K562 (cell line): ENCODE data around the gene PRUNE1. TPM values are rescaled to one million over a fixed set of nuclear protein-coding genes. Genes with fewer than 3 reads are reported as not detected.

ENCODE experiments used
- ATF1 ChIP-seq, 2 experiments: fragments of 450-650 bp in 1 of 2; IDR thresholded peaks; 2 replicates each; pipeline ENCODE4 v1.6.1; 2016; ENCODE audit warnings: missing compliant biosample characterization in 1 of 2, missing genetic modification characterization in 1 of 2
- CCNT2 ChIP-seq: IDR thresholded peaks from 2 replicates; pipeline ENCODE4 v1.6.1; 2011; ENCODE audit warnings: borderline replicate concordance, low read depth, mild to moderate bottlenecking, moderate library complexity, mixed read lengths, low read length; ENCODE audit not compliant: insufficient read length; ENCODE audit errors: extremely low read depth
- HCFC1 ChIP-seq: IDR thresholded peaks from 2 replicates; pipeline ENCODE4 v1.6.1; 2012; ENCODE audit warnings: low read depth, low read length, improper control_type of control experiment
- KAT7 ChIP-seq: sonication (generic); formaldehyde crosslinking; IDR thresholded peaks from 2 replicates; pipeline ENCODE4 v1.8.0; 2022; ENCODE audit warnings: missing genetic modification reagents, mild to moderate bottlenecking, borderline replicate concordance
- KDM5B ChIP-seq: fragments of 200-600 bp; sonication (generic); IDR thresholded peaks from 2 replicates; pipeline ENCODE4 v1.6.1; 2012; ENCODE audit warnings: low read depth, mild to moderate bottlenecking, moderate library complexity, low read length, control low read depth, inconsistent platforms; ENCODE audit not compliant: insufficient replicate concordance
- MGA ChIP-seq: fragments of 450-650 bp; IDR thresholded peaks from 2 replicates; pipeline ENCODE4 v1.6.1; 2016; ENCODE audit warnings: mild to moderate bottlenecking, moderate library complexity
- MYC ChIP-seq, 2 experiments: fragments of 250-450 bp in 1 of 2; sonication (Bioruptor Pico) in 1 of 2; IDR thresholded peaks; 2 replicates each; pipeline versions ENCODE4 v1.5.1 to v1.6.1; 2012 to 2021; ENCODE audit warnings: low read depth in 2 of 2, borderline replicate concordance in 1 of 2, improper control_type of control experiment in 1 of 2, low read length in 1 of 2, mild to moderate bottlenecking in 1 of 2, moderate library complexity in 1 of 2
- RFX5 ChIP-seq: IDR thresholded peaks from 2 replicates; pipeline ENCODE4 v1.6.1; 2011; ENCODE audit warnings: low read depth, mild to moderate bottlenecking, improper control_type of control experiment, low read length
- U2AF1 ChIP-seq: fragments of 200-400 bp; formaldehyde crosslinking; optimal IDR thresholded peaks from 2 replicates; pipeline ENCODE3; 2017; ENCODE audit warnings: mild to moderate bottlenecking, low read depth, low read length, moderate library complexity
- polyA plus RNA-seq, 8 experiments: library from polyadenylated mRNA; depleted of rRNA in 4 of 8; stranded (reverse) in 5 of 8; unstranded in 3 of 8; fragments of >200 nt; fragmentation: Nextera tagmentation in 2 of 8; fragmentation: Illumina TruSeq in 1 of 8; extraction: Ambion mirVana in 2 of 8; extraction: Trizol in 1 of 8; gene quantifications; 2 replicates each; pipeline versions ENCODE4 v1.2.1 to v1.2.3, GENCODE V29; 2011 to 2014; ENCODE audit warnings: inconsistent platforms in 1 of 8, missing spikeins in 1 of 8
- total RNA-seq, 7 experiments: library from RNA; depleted of rRNA in 6 of 7; stranded (reverse); fragments of >200 nt in 6 of 7; fragmentation: Illumina TruSeq in 2 of 7; extraction: Trizol in 2 of 7; gene quantifications; 2 replicates each; pipeline versions ENCODE4 v1.2.1 to v1.2.3, GENCODE V29; 2011 to 2021; ENCODE audit warnings: low replicate concordance in 1 of 7
- TF ChIP-seq, protein P1 (sequence below): fragments of 250-450 bp; sonication (Bioruptor Pico); IDR thresholded peaks from 2 replicates; pipeline ENCODE4 v1.9.0; 2021; ENCODE audit warnings: mild to moderate bottlenecking, inconsistent platforms

PRUNE1 gene
- total and polyA plus RNA-seq, 9 of the 15 experiments (the other 6 are each of a cell fraction or from before 2014, with no cell fraction given) = 16.7 to 48.3 (median 26.2) TPM

DNA sequence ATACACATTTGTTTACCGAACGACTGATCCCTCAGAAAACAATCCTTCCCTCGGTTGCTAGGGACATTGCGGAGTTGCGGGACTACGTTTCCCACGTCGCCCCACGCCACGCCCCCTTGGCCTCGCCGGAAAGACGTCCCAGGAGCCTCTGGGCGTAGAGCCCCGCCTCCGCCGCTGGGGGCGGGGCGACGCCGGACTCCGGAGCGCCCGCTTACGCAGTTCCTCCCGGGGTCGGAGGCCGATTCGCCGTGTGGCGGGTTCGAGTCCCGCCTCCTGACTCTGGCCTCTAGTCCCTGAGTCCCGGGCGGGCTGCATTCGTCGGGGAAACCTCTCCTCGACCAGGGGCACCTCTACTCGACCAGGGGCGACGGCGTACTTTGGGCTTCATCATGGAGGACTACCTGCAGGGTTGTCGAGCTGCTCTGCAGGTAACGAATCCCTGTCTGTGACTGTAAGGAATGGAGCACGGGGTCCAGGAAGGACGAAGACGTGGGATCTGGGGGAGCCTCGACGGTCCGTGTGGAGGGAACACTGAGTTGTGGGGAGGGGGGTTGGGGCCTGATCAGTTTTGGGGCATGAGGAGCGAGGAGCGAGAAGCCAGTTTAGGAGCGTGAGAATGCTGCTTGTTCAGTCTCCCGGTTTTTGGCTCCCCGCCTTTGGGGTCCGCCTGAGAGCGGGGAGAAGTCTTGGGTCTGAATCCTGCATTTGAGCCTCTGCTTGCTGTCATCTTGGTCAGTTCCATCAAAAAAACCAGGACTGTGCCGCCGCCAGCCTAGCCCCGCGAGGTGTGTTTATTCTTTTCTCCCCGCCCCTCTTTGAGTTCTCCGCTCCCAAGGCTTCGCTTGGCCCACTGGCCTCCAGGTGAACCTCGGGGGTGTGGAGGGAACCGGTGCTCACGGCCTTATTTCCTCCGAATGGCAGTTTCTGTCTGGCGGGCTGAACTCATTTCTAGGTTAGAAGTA lies at the start of gene PRUNE1 (continued):
- TF ChIP-seq, protein P1, sequence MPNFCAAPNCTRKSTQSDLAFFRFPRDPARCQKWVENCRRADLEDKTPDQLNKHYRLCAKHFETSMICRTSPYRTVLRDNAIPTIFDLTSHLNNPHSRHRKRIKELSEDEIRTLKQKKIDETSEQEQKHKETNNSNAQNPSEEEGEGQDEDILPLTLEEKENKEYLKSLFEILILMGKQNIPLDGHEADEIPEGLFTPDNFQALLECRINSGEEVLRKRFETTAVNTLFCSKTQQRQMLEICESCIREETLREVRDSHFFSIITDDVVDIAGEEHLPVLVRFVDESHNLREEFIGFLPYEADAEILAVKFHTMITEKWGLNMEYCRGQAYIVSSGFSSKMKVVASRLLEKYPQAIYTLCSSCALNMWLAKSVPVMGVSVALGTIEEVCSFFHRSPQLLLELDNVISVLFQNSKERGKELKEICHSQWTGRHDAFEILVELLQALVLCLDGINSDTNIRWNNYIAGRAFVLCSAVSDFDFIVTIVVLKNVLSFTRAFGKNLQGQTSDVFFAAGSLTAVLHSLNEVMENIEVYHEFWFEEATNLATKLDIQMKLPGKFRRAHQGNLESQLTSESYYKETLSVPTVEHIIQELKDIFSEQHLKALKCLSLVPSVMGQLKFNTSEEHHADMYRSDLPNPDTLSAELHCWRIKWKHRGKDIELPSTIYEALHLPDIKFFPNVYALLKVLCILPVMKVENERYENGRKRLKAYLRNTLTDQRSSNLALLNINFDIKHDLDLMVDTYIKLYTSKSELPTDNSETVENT (CRISPR knock-in tag) = 0 out of 2 replicates have a peak, but pooled peaks have one; percentile 29
- peak; percentile 77 for TF ChIP-seq MGA
- no peak for TF ChIP-seq U2AF1
- no peak for TF ChIP-seq ATF1 (CRISPR knock-in tag; IDR thresholded peaks at IDR 0.05)
- peak; percentile 94 for TF ChIP-seq ATF1 (tag; IDR thresholded peaks at IDR 0.05)
- peak; percentile 94 for TF ChIP-seq HCFC1
- TF ChIP-seq CCNT2 = peak; percentile 91
- peak; percentile 62; the same call in 1 of the 2 replicates for TF ChIP-seq RFX5
- TF ChIP-seq KDM5B = peak; percentile 58
- peak; percentile 67 for TF ChIP-seq MYC (IDR thresholded peaks at IDR 0.05; ENCODE audit: low read depth, low read length)
- no peak for TF ChIP-seq MYC (CRISPR knock-in tag; IDR thresholded peaks at IDR 0.05; ENCODE audit: borderline replicate concordance, low read depth)
- TF ChIP-seq KAT7 = peak; percentile 33; the same call in 1 of the 2 replicates
